GM18517 (cell line): ENCODE results near the gene COL8A1.
"Not testable (repeated sequence)": the region's sequence is repeated elsewhere in the genome, so short reads cannot be mapped to it uniquely, and the experiment has no call there.

Experiments
- ATAC-seq: cut with Tn5 transposase; IDR thresholded peaks from one replicate; pipeline ENCODE4 v1.9.1; 2021; ENCODE audit warnings: mild to moderate bottlenecking, moderate library complexity; ENCODE audit not compliant: unreplicated experiment

COL8A1 gene

GRCh38 chr3:99836681-99837080 is 198.3 kb downstream of the COL8A1 start:
- no peak for ATAC-seq

DNA sequence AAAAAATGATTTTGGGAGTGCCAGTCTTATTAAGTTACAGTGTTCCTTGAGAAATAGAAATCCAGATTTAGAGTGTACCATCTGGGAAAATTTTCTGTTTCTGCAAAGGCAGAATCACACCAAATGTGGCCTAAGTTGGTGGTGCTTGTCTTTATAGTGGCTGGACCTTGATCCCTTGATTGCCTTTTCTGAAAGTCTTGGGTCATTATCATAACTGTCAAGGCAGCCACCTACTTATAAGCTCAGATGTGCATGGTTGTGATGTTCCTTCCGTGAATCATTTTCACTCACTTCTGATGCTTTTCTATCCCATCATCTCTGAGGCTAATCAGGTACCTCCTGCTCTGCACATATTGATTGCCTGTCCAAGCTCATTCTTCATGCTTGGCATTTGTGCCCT is 199.3 kb downstream of the COL8A1 start:
- no peak for ATAC-seq

GRCh38 chr3:99838755-99839154 is 200.4 kb downstream of the COL8A1 start:
- no peak for ATAC-seq

- ATAC-seq: no peak
These were observed 201.2 kb downstream of the COL8A1 start for GRCh38 chr3:99839613-99840012.

DNA sequence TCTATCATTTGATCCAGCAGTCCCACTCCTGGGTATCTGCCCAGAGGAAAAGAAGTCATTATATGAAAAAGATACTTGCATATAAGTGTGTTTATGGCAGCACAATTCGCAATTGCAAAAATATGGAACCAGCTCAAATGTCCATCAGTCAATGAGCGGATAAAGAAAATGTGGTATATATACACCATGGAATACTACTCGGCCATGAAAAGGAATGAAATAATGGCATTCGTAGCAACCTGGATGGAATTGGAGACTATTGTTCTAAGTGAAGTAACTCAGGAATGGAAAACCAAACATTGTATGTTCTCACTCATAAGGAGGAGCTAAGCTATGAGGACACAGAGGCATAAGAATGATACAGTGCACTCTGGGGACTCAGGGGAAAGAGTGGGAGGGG is 203.6 kb downstream of the COL8A1 start:
- not testable (repeated sequence) for ATAC-seq

DNA sequence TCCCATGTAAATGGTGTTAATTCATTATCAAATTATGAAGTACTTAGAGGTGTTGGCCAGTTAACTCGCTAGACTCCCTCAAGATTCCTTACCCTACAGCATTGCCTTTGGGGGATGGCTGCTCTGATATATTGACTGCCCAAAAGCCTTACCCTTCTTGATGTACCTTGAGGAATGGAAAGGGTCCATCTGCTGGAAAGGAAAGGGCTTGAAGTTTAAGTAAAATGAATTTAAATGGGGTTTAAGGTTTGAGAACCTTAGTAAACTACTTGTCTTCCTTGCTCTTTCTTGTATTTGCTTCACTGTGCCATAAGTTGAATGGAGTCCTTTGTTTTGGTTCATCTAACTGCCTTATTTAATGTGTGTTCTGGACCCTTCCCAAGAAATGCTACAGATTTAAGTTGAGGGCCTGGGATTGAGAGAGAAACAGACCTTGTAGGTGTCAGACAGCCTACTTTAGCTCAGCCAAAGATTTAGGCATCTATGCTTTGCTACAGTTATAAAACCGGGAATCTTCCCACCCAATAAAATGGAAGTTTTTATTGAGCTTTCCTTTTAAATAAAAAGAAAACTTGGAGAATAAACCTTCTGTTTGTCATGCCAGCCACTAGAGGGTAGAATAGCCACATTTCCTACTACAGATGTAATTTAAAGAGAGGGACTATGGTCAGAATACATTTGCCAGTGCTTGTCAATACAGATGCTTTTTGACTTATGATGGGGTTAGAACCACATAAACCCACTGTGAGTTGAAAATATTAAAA is 204.6 kb downstream of the COL8A1 start:
- ATAC-seq: peak; percentile 60

DNA sequence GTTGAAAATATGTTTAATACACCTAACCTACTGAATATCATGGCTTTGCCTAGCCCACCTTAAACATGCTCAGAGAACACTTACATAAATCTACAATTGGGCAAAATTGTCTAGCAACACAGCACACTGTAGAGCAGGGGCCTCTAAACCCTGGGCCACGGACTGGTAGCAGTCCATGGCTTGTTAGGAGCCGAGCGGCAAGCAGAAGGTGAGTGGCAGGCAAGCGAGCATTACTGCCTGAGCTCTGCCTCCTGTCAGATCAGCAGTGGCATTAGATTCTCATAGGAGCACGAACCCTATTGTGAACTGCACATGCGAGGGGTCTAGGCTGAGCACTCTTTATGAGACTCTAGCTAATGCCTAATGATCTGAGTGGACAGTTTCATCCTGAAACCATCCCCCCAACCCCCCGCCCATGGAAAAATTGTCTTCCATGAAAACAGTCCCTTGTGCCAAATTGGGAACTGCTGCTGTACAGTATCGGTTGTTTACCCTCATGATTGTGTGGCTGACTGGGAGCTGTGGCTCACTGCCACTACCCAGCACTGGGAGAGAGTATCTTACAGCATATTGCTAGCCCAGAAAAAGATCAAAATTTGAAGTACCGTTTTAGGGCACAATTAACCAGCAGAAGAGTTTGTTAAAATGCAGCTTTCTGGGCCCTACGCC is 205.3 kb downstream of the COL8A1 start:
- peak; percentile 15 for ATAC-seq

- ATAC-seq: no peak
These were observed 206.9 kb downstream of the COL8A1 start for GRCh38 chr3:99845331-99845730.

- ATAC-seq: no peak
These were observed 207.6 kb downstream of the COL8A1 start for GRCh38 chr3:99845999-99846398.

DNA sequence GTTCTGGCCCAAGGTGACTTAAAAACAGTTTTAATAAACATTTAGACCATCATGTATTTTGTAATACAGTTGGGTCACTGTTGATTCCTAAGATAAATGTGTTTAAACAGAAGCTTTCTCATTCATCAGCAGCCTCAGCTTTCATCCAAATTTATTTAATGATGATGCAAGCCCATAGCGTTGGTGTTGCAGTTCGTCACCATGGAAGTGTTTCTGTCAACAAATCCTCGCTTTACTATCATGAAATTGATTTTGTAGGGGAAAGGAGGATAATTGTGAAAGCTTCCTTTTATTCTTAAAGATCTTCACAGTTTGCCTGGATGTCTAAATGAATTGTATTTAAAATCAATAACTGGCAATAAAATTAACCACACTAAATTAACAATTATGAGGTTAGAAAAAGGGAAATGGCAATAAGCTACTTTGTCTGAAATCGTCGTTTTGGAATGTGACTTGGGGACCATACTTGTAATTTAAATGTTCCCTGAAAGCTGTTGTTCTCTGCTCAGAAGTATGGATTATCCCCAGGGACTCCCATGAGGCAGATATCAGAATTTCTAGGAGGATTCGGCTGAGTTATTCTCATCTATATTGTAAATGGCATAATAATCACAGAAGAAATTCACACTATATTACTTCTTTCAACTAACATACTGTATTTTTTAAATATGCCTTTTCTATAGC is 208.2 kb downstream of the COL8A1 start:
- no peak for ATAC-seq

DNA sequence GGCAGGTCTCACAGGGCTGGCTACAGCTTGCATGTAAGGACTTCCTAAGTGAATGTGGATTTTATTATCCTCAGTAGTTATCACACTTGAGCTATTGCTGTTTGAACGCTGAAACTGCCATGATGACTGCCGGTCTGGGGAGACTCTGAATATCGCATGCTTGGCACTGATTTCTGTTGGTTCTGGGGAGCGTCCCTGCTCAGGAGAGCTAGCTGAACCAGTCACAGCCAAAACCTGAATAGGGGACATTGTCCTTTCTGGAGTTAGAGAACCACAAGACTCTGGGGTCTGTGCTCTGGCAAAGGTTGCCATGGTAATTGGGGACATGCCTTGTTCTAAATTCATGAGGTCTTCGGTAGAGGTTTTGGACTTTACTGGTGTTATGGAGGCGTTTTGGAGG is 210.0 kb downstream of the COL8A1 start:
- no peak for ATAC-seq
